ENCODE data around the gene TAF1A.

TAF1A gene

GRCh38 chr1:222618880-222619596 lies 29.3 kb upstream of the TAF1A start:
- TF ChIP-seq POLR2AphosphoS5 (IDR thresholded peaks at IDR 0.05; ENCODE audit: low read depth, low read length) = no peak
- TF ChIP-seq FOXP2 (optimal IDR thresholded peaks at IDR 0.05; ENCODE audit: borderline replicate concordance, extremely low read depth, extremely low read length, insufficient read depth) = no peak
- no peak for TF ChIP-seq SIN3A (IDR thresholded peaks at IDR 0.05; ENCODE audit: borderline replicate concordance, insufficient read depth, low read length)
- no peak for TF ChIP-seq REST (IDR thresholded peaks at IDR 0.05; ENCODE audit: insufficient read depth in 1 of 2, low read depth in 2 of 2, low read length in 2 of 2)
- no peak; the same call in 1 of the 2 replicates for TF ChIP-seq TAF1 (IDR thresholded peaks at IDR 0.05; ENCODE audit: borderline replicate concordance, insufficient read depth, low read length)

GRCh38 chr1:222618001-222618879 lies 28.5 kb upstream of the TAF1A start, which contains the start of gene MIA3:
Gene MIA3, plus strand, starts transcription at chr1:222618097. Its CDS starts 14 bp downstream, at chr1:222618111.
- TF ChIP-seq REST (IDR thresholded peaks at IDR 0.05; ENCODE audit: insufficient read depth in 1 of 2, low read depth in 2 of 2, low read length in 2 of 2) (0 out of 4 replicates have a peak, but pooled peaks of 1 of the 2 experiments have one; percentile 45), POLR2AphosphoS5 (IDR thresholded peaks at IDR 0.05; ENCODE audit: low read depth, low read length) (peak; percentile 81), FOXP2 (optimal IDR thresholded peaks at IDR 0.05; ENCODE audit: borderline replicate concordance, extremely low read depth, extremely low read length, insufficient read depth) (peak; percentile 71), TAF1 (IDR thresholded peaks at IDR 0.05; ENCODE audit: borderline replicate concordance, insufficient read depth, low read length) (peak; percentile 88), SIN3A (IDR thresholded peaks at IDR 0.05; ENCODE audit: borderline replicate concordance, insufficient read depth, low read length) (peak; percentile 43; the same call in 1 of the 2 replicates)

GRCh38 chr1:222617367-222617951 lies 27.7 kb upstream of the TAF1A start:
- no peak for TF ChIP-seq FOXP2 (optimal IDR thresholded peaks at IDR 0.05; ENCODE audit: borderline replicate concordance, extremely low read depth, extremely low read length, insufficient read depth)
- TF ChIP-seq POLR2AphosphoS5 (IDR thresholded peaks at IDR 0.05; ENCODE audit: low read depth, low read length) = no peak
- no peak for TF ChIP-seq TAF1 (IDR thresholded peaks at IDR 0.05; ENCODE audit: borderline replicate concordance, insufficient read depth, low read length)
- no peak for TF ChIP-seq REST (IDR thresholded peaks at IDR 0.05; ENCODE audit: insufficient read depth in 1 of 2, low read depth in 2 of 2, low read length in 2 of 2)
- TF ChIP-seq SIN3A (IDR thresholded peaks at IDR 0.05; ENCODE audit: borderline replicate concordance, insufficient read depth, low read length) = no peak

- no peak for TF ChIP-seq TAF1 (IDR thresholded peaks at IDR 0.05; ENCODE audit: borderline replicate concordance, insufficient read depth, low read length)
- no peak for TF ChIP-seq POLR2AphosphoS5 (IDR thresholded peaks at IDR 0.05; ENCODE audit: low read depth, low read length)
- no peak for TF ChIP-seq SIN3A (IDR thresholded peaks at IDR 0.05; ENCODE audit: borderline replicate concordance, insufficient read depth, low read length)
- no peak for TF ChIP-seq FOXP2 (optimal IDR thresholded peaks at IDR 0.05; ENCODE audit: borderline replicate concordance, extremely low read depth, extremely low read length, insufficient read depth)
- no peak for TF ChIP-seq REST (IDR thresholded peaks at IDR 0.05; ENCODE audit: insufficient read depth in 1 of 2, low read depth in 2 of 2, low read length in 2 of 2)
These were observed 26.8 kb upstream of the TAF1A start for GRCh38 chr1:222616525-222616924.

Measured in PFSK-1 (cell line).